ENCODE data around the gene POU2AF1.
A peak's percentile ranks its signal among the peaks of the same experiment; 100 is the strongest.

POU2AF1 gene

DNA sequence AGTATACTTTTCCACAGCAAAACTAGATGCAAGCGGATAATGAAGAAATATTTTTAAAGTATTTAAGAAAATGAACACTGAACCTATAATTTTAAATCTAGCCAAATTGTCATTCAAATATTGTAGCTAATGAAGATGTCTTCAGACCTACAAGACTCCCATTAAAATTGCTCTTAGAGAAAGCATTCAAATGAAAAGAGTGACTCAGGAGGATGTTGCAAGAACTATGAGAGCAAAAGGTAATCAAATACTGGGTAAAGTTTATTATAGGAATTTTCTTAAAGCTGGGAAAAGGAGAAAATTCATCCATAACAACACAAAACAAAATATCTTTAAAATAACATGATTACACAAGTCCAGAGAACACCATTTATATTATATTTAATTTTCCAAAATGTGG is 5.4 kb upstream of the POU2AF1 start:
- no peak for DNase-seq

- no peak for DNase-seq
These were observed 3.4 kb upstream of the POU2AF1 start for GRCh38 chr11:111382451-111382850.

- no peak for DNase-seq
These were observed 594 bp upstream of the POU2AF1 start for GRCh38 chr11:111379602-111380136.

GRCh38 chr11:111378185-111378860 is 752 bp downstream of the POU2AF1 start:
- no peak for DNase-seq

DNA sequence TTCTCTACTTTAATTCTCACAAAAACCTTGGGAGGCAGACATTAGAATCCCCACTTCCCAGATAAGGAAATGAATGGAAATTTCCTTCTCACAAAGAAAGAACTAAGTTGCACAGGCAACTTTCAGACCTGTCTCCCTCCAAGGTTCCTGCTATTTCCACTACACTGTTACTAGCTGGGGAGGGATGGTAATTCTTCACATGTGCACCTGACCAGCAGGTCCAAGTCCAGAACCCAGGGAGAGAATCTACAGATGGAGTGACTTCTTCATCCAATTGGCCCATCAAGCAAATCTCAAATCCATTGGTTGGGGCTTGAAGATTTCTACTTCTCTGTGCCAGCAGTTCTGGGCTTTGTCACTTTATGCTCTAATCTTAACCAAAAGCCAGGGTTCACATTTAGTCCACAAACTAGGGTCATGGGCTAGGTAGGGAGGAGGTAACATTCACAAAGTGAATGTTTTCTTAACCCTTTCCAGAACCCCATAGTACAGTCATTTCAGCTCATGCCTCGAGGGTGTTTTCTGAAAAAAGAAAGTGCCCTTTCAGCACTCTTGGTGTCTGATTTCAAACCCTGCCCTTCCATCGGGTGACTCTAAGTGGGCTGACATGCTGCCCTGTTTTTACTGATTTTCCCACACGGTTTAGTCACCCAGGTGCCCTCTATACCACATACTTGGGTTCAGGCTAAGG is 2.7 kb downstream of the POU2AF1 start:
- no peak for DNase-seq

- no peak for DNase-seq
These were observed 5.5 kb downstream of the POU2AF1 start for GRCh38 chr11:111373590-111373989.

DNA sequence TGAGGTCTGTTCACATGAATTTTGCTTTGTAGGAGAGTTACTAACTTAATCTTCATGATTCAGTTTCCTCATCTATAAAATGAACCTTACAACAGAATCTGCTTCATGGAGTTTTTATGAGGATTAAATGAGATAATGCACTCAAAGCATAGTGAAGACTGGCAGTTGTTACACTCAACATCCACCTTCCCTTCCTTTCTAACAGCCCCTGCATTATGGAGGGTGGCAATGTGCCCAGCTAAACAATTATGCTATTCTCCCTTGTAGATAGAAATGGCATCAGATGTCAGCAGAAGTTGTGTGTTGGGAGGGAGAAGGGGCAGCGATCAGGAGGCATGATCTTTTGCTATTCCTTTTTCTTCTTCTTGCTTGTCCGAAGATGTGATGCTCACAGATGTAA is 6.5 kb downstream of the POU2AF1 start:
- DNase-seq = peak; percentile 71

DNA sequence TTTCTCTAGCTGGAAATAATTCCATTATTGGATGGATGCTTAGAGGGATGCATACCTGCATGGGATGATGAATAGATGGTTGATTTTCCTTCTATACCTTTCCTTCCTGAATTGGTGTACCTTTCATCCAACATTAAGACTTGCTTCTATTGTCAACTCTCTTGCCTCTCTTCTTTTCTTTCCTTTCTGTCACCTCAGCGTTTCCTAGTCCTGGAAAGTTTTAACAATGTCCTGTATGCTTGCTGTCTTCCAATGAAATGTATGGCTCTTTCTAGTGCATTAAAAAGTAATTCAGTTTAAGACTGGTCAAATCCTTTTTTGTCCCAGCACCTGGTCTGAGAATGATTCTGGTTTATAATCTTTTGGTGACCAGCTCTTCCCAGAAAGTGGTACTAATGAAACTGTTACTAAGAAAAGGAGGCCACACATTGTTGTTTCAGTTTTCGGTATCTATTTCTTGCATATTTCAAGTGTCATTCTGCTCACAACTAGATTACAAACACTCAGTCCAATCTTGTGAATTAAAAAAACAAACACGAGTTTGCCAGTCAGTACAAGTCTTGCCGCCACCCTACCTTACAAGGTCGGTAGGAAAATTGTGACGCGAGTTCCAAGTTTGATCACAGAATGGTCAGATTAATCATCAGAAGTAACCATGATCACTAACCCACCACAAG is 8.0 kb downstream of the POU2AF1 start:
- DNase-seq = no peak

GRCh38 chr11:111370270-111370901 is 8.7 kb downstream of the POU2AF1 start:
- no peak for DNase-seq

- no peak for DNase-seq
These were observed 10.9 kb downstream of the POU2AF1 start for GRCh38 chr11:111368285-111368560.

DNA sequence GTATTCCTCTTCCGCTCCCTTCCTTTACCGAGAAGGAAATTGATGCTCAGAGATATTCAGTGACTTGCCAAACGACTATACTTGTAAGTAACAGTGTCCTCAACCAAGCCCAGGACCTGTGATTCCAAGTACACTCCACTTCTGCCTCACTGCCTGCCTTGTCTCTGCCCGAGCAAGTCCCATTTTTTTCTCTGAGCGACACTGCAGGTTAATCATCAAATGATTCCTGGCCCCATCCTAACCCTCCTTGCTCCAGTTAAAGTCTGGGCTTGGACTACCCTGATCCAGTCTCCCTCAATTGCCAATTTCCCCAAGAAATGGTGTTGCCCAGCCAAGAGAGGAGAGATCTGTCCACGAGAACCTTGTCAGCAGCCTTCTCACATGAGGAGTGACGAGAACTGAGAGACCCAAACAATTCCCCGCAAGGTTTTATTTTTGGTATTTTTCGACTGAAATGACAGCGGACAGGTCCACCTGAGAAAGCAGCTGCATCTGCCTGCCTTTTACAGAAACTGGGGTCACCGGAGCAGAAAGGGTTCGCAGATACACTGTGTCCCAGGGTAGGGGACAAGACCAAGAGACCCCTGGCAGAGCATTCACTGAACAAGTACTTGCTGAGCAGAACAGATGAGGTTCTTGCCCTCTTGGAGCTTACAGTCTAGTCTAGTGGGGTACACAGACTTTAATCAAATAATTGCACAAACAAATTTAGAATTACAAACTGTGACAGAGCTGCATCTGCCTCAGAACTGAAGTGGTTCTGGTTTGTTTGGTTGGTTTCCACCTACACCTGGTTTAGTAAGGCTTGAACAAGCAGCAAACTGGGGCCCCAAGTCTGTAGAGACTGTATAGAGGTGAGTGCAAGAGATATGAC is 11.4 kb downstream of the POU2AF1 start:
- DNase-seq = no peak

DNA sequence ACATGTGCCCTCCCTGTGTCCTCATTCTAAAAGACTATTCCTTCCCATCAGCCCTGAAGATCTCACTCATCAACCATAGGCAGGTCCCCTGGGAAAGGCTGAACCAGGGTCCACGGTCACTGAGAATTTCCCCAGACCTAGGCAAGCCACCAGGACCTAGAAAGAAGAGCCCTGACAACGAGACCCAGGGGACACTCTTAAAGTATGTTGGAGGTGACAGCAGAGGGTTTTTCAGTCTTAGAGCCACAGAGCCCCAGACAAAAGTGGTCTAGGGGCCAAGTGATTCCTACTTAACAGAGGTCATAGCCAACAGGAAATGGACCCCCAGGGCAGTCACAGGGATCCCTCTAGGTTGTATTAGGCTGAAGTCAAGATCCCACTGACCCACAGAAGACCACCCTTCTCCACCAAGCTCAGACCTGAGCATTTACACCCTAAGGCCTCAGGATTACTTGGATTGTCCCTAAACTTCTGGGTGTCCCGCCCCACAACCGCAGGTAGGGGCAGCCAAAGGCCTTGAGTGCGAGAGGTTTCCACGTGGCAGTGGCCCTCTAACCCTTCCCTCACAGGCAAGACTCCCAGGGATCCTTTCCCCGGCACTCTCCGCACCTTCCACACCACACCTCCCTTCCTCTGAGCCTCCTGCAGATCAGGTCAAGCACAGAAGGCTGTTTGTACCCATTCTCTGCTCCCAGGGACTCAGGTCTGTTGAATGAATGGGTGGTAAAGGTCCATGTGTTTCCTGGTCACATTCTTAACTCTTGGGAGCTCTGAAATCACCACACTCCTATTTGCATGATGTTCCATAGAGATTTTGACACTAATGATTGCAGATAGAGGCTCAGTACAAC is 12.3 kb downstream of the POU2AF1 start:
- no peak for DNase-seq

DNA sequence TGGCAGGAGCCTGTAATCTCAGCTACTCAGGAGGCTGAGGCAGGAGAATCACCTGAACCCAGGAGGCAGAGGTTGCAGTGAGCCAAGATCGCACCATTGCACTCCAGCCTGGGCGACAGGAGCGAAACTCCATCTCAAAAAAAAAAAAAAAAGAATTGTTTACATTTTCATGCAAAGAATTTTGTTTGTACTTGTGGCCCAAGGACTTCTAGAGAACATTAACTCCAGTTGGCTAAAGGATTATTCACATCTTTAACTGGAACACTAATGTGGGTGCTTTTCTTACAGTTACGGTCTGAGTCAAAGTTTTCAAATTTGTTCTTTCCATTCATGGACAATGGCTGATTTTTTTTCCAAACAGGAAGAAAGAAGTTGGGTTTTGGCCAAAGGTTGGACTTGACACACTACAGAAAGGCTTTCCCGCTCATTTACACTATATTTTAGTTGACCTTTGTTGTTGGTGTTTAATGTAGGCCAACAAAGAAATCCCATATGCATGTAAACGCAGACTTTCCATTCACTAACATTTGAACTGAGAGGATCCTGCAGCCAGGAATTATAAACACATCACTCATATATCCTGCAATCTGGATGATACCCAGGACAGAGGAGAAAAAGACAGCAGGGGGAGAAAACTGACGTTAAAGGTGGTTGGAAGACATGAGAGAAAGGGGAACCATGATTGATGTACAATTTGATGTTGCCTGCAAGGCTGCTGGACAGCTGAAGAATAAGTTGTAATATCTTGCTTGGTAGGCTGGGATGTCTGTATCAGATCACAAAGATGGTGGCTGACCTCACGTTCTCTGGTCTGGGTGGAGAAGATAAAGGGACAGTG is 13.1 kb downstream of the POU2AF1 start:
- DNase-seq = no peak

DNA sequence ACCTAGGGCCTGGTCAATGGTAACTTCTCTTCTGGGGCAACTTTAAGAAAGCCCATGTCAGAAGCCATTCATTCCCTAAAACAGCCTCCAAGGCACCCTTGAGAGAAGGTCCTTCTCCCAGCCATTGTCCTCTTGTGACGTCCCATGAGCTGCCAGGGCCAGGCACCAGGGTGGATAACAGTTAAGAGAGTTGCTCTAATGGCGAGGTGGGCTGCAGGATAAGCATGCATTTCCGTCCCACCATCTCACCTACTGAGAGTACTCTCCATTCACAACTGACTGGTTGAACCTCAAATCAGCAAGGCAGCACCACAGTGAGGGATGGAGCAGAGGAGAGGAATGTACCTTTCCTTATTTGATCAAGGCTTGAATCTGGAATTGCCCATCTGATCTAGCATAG is 14.6 kb downstream of the POU2AF1 start:
- no peak for DNase-seq

- DNase-seq = no peak
These were observed 15.1 kb downstream of the POU2AF1 start for GRCh38 chr11:111363985-111364384.

- no peak for DNase-seq
These were observed 16.1 kb downstream of the POU2AF1 start for GRCh38 chr11:111362887-111363411.

DNA sequence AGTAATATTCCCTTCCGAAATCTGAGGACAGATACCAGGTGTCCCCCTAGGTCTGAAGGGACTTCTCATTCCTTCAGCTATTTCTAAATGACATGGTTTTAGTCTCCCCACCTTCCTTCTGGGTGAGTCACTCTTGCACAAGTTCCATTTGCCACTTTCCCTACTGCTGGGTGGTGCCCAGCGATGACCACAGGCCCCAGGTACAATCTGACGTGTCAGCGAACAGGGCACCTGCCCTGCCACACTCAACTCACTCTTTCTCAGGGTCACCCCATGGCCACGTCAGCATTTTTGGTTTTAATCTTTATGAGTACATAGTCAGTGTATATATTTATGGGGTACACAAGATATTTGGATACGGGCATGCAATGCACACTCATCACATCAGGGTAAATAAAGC is 17.2 kb downstream of the POU2AF1 start:
- DNase-seq = no peak

- DNase-seq = no peak
These were observed 17.8 kb downstream of the POU2AF1 start for GRCh38 chr11:111361052-111361801.

DNA sequence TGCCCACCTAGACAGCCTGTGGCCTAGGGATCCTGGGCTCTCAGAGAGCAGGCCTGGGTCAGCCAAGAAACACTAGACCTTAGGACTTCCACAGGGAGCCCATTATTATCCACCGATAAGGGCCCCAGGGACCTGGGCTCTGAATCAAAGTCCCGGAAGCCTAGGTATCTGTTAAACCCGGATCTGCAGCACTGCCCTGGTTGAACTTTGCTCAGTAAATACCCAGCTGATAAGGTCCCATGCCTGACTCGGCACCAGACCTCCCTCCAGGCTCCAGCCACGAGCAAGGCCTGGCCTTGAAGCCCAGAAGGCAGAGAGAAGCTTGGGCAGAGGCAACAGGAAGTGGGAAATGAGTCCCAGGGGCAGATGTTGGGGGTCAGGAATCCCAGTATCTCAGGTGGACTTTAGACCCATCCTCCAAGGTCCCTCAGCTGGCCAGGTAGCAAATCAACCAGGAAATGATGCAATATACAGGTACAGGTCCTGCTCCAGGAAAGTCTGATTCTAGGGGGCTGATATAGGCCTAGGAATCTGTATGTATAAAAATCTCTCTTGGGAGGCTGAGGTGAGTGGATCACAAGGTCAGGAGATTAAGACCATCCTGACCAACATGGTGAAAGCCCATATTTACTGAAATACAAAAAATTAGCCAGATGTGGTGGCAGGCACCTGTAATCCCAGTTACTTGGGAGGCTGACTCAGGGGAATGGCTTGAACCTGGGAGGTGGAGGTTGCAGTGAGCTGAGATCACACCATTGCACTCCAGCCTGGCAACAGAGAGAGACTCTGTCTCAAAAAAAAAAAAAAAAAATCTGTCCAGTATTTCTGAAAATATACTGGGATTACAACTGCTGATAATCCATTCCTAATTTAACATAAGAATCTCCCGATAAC is 18.7 kb downstream of the POU2AF1 start:
- no peak for DNase-seq

All from NCI-H2029 treated with DMSO at 0.1 percent for 48 hours (cell line).